Nephron progenitor cell (in vitro differentiated cells): Measurements from ENCODE around the gene HDHD5.

Experiments
- DNase-seq: peaks from one replicate; pipeline ENCODE4 v3.0.0; 2021
- H3K27ac Mint-ChIP-seq: 2 replicates; pipeline ENCODE4 v1.8.0; 2021; ENCODE audit warnings: mild to moderate bottlenecking, moderate library complexity, mixed read lengths
- H3K27me3 Mint-ChIP-seq: 2 replicates; pipeline ENCODE4 v1.8.0; 2021; ENCODE audit warnings: mild to moderate bottlenecking, low read depth, mixed read lengths; ENCODE audit not compliant: poor library complexity
- H3K36me3 Mint-ChIP-seq: 2 replicates; pipeline ENCODE4 v1.8.0; 2021; ENCODE audit warnings: low read depth, mixed read lengths
- H3K4me1 Mint-ChIP-seq: 2 replicates; pipeline ENCODE4 v1.8.0; 2021; ENCODE audit warnings: mixed read lengths
- H3K4me3 Mint-ChIP-seq: 2 replicates; pipeline ENCODE4 v1.8.0; 2021; ENCODE audit warnings: mild to moderate bottlenecking, moderate library complexity, mixed read lengths
- H3K9me3 Mint-ChIP-seq: 2 replicates; pipeline ENCODE4 v1.8.0; 2021; ENCODE audit warnings: mild to moderate bottlenecking, moderate library complexity, mixed read lengths
- TF ChIP-seq, protein P1 (sequence below): fragments of 200-600 bp; sonication (generic); IDR thresholded peaks from 2 replicates; pipeline ENCODE4 v1.5.0; 2021; ENCODE audit warnings: antibody characterized with exemption

Gene HDHD5

DNA sequence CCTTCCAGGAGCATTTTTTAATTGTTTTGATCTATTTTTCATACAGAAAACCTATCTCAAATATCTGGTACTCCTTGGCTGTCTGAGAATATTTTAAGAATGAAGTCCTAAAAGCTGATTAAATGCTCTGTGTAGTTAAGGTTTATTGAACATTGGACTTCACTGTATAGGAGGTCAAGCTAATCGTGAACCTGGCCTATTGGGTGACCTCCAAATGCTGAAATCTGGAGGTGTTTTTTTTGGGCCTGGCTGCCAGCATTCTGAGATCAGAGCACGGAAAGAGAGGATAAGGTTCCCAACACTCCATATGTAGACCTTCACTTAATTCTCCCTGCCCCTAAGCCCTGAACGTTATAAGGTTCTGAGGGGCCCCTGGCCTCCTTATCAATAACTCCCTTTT, 66.0 kb downstream of the HDHD5 start:
- TF ChIP-seq, protein P1, sequence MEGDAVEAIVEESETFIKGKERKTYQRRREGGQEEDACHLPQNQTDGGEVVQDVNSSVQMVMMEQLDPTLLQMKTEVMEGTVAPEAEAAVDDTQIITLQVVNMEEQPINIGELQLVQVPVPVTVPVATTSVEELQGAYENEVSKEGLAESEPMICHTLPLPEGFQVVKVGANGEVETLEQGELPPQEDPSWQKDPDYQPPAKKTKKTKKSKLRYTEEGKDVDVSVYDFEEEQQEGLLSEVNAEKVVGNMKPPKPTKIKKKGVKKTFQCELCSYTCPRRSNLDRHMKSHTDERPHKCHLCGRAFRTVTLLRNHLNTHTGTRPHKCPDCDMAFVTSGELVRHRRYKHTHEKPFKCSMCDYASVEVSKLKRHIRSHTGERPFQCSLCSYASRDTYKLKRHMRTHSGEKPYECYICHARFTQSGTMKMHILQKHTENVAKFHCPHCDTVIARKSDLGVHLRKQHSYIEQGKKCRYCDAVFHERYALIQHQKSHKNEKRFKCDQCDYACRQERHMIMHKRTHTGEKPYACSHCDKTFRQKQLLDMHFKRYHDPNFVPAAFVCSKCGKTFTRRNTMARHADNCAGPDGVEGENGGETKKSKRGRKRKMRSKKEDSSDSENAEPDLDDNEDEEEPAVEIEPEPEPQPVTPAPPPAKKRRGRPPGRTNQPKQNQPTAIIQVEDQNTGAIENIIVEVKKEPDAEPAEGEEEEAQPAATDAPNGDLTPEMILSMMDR = no peak
- DNase-seq = no peak
- peaks cover 9% of the 10 kb centered on the region for H3K27me3 Mint-ChIP-seq

DNA sequence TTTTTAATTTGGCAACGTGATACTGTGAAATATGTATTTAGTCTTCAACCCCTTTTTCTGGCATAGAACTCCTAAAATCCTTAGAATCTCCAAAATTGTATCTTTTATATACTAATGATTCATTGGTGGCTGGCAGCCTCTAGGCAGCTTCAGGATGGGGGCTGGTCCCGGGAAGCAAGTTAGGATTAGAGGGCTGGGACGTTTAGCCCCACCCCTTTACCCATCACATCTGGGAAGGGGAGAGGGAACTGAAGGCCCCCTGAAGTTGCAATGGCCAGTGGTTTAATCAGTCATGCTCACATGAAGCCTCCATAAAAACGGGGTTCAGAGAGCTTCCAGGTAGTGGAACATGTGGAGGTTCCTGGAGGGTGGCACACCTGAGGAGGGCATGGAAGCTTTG, 67.2 kb downstream of the HDHD5 start:
- H3K36me3 Mint-ChIP-seq = no peaks in the 10 kb centered on the region
- no peak overlapping the region for H3K4me3 Mint-ChIP-seq
- peaks cover 22% of the 10 kb centered on the region for H3K27me3 Mint-ChIP-seq
- no peaks in the 10 kb centered on the region for H3K4me1 Mint-ChIP-seq
- TF ChIP-seq, protein P1 = no peak
- H3K27ac Mint-ChIP-seq = no peak overlapping the region
- H3K9me3 Mint-ChIP-seq = no peaks in the 10 kb centered on the region
- DNase-seq = no peak

More for the DNA sequence above, 66.0 kb downstream of the HDHD5 start:
- Mint-ChIP-seq H3K9me3 (no peaks in the 10 kb centered on the region), H3K4me3 (no peak overlapping the region), H3K27ac (no peak overlapping the region), H3K4me1 (no peaks in the 10 kb centered on the region), H3K36me3 (no peaks in the 10 kb centered on the region)

DNA sequence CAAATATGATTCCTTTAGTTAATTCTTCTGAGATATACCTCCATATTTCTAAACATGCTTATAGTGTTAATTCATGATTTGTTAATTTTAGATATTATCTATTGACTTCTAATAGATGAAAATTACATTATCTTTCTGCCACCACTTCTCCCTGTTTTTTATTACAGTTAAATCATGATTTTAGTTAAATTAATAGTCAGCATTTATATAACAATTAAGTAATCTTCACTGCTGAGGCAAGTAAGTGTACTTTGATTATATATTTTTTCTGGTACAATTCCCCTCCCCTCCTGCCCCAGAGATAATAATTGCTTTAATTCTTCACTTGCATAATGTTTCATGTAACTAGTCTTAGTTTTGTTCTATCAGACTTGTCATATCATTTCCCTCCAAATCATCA, 68.5 kb downstream of the HDHD5 start:
- Mint-ChIP-seq H3K27me3 (peaks cover 35% of the 10 kb centered on the region), H3K4me3 (no peak overlapping the region), H3K36me3 (no peaks in the 10 kb centered on the region), H3K27ac (no peak overlapping the region), H3K4me1 (peaks cover 5% of the 10 kb centered on the region), H3K9me3 (no peaks in the 10 kb centered on the region)
- DNase-seq = no peak
- TF ChIP-seq, protein P1 = no peak
